NCI-H2029 treated with DMSO at 0.1 percent for 48 hours (cell line): ENCODE measurements around the gene PCYT1B.

Experiments used
- DNase-seq: peaks from one replicate; lab custom pipeline; 2025; lab: John Stamatoyannopoulos, UW

PCYT1B gene

DNA sequence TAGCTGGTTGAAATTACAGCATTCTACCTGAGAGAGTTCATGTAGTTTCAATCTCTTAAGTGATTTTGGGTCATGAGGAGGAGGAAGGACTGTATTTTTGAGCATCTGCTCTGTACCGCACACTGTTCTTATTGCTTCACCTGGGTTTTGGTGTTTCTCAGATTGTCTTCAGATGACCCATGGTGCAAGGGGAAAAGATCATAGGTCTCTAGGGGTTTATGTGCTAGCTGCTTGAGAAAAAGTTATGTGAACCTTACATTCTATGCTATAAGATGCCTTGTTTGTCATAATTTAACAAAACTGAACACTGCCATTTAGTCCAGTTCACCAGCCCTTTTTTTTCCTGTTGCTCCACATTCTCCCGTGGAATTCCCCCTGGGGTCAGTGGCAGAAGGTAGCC lies 121.7 kb downstream of the PCYT1B start:
- DNase-seq, result no peak

DNA sequence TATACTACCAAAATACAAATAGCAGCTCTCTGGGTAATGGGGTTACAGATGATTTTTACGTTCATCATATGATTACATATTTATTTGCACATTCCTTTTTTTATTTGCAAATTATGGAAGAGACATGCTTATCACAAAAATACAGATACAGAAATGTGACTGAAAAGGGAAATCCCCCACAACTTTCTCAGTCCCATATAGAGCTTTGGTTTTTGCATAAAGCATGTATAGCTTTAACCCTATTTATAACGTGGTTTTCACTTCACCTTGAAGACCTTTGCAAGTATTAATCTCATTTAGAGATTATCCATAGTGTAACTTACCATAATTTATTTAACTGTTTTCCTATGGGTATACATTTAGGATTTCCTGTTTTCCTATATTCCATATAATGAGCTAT lies 126.7 kb downstream of the PCYT1B start:
- no peak for DNase-seq

DNA sequence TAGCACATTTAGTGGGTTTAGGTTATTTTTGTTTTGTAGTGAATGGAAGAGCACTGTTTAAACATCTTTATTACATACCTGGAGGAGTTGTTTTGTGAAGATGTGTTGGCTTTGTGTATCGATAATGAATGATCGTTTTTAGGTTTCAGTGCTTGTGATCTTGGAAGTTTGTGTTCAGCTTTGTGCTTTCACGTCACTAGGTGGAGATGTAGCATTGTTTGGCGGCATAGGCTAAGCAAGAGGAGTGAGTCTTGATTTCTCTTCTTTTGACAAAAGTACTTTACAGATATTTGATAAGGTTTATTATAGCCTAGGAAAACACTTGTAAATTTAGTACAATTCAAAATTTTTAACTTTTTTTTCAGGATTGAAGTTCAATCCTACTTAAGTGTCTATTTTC lies 131.7 kb downstream of the PCYT1B start:
- no peak for DNase-seq

DNA sequence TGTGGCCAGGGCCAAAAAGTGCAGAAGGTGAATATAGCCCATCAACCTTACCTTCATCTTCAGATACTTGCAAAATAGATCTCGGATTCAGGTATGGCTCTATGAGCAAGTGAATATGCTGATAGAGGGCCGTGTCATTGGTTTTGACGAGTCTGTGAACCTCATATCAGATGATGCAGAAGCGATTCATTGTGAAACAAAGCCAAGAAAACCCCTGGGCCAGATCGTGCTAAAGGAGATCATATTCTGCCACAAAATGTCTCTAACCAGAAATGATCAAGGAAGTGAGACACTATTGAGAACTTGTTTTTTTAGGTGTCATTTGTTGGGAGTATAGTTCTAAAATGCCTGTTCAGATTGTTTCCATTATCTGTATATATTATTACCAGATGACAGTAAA lies 133.7 kb downstream of the PCYT1B start:
- no peak for DNase-seq

- DNase-seq, result no peak
Measured at GRCh38 chrX:24508375-24508774, 138.8 kb downstream of the PCYT1B start.
